ENCODE data around the gene WDR91. TPM values are rescaled to one million over a fixed set of nuclear protein-coding genes. Genes with fewer than 3 reads are reported as not detected.
A peak's percentile ranks its signal among the peaks of the same experiment; 100 is the strongest.

WDR91 gene
- total RNA-seq, 1 donor from 2014 or later = 23.1 TPM

GRCh38 chr7:135170274-135170997, 40.9 kb downstream of the WDR91 start, which contains the start of gene CYREN:
Gene CYREN, minus strand, starts transcription at chr7:135170707. Its CDS starts 1,785 bp downstream, at chr7:135168922.
- Mint-ChIP-seq H3K9me3 (ENCODE audit: low read depth) (no peaks in the 10 kb centered on the region), H3K27me3 (no peaks in the 10 kb centered on the region), H3K36me3 (ENCODE audit: insufficient read depth) (peaks cover 11% of the 10 kb centered on the region), H3K4me1 (ENCODE audit: low read depth) (peaks cover 25% of the 10 kb centered on the region), H3K4me3 (ENCODE audit: low read depth) (peak within 1 kb of the TSS; percentile 87), H3K27ac (peak within 1 kb of the TSS; percentile 95)
- TF ChIP-seq, protein P1, sequence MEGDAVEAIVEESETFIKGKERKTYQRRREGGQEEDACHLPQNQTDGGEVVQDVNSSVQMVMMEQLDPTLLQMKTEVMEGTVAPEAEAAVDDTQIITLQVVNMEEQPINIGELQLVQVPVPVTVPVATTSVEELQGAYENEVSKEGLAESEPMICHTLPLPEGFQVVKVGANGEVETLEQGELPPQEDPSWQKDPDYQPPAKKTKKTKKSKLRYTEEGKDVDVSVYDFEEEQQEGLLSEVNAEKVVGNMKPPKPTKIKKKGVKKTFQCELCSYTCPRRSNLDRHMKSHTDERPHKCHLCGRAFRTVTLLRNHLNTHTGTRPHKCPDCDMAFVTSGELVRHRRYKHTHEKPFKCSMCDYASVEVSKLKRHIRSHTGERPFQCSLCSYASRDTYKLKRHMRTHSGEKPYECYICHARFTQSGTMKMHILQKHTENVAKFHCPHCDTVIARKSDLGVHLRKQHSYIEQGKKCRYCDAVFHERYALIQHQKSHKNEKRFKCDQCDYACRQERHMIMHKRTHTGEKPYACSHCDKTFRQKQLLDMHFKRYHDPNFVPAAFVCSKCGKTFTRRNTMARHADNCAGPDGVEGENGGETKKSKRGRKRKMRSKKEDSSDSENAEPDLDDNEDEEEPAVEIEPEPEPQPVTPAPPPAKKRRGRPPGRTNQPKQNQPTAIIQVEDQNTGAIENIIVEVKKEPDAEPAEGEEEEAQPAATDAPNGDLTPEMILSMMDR (IDR thresholded peaks at IDR 0.05; ENCODE audit: unreplicated experiment) = peak; percentile 73
- peak; percentile 90 for DNase-seq (ENCODE audit: low spot score, unreplicated experiment)

DNA sequence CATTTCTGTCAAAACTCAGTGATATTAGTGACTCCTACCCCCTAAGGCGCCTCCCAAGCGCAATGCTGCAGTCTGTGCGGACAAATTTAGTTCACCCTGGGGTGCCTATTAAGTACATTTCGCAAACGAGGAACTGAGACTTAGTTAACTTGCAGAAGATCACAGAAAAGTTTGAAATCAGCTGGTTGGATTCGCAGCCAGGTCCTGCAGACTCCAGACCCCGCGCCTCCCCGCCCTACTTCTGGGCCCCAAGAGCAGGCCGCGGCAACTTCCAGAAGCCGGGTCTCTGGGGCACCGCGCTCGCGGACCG, 41.4 kb downstream of the WDR91 start:
- no peaks in the 10 kb centered on the region for H3K27me3 Mint-ChIP-seq
- peaks cover 25% of the 10 kb centered on the region for H3K4me1 Mint-ChIP-seq (ENCODE audit: low read depth)
- DNase-seq (ENCODE audit: low spot score, unreplicated experiment) = no peak
- peak overlapping the region; percentile 92 for H3K27ac Mint-ChIP-seq
- peak overlapping the region; percentile 87 for H3K4me3 Mint-ChIP-seq (ENCODE audit: low read depth)
- TF ChIP-seq, protein P1 (IDR thresholded peaks at IDR 0.05; ENCODE audit: unreplicated experiment) = no peak
- no peaks in the 10 kb centered on the region for H3K9me3 Mint-ChIP-seq (ENCODE audit: low read depth)
- peaks cover 14% of the 10 kb centered on the region for H3K36me3 Mint-ChIP-seq (ENCODE audit: insufficient read depth)

GRCh38 chr7:135169141-135169963, 42.0 kb downstream of the WDR91 start:
- Mint-ChIP-seq H3K27ac (peak overlapping the region; percentile 92), H3K9me3 (ENCODE audit: low read depth) (no peaks in the 10 kb centered on the region), H3K4me1 (ENCODE audit: low read depth) (peaks cover 25% of the 10 kb centered on the region), H3K27me3 (no peaks in the 10 kb centered on the region), H3K4me3 (ENCODE audit: low read depth) (peak overlapping the region; percentile 87), H3K36me3 (ENCODE audit: insufficient read depth) (peaks cover 14% of the 10 kb centered on the region)
- no peak for DNase-seq (ENCODE audit: low spot score, unreplicated experiment)
- TF ChIP-seq, protein P1 (IDR thresholded peaks at IDR 0.05; ENCODE audit: unreplicated experiment) = peak; percentile 55

DNA sequence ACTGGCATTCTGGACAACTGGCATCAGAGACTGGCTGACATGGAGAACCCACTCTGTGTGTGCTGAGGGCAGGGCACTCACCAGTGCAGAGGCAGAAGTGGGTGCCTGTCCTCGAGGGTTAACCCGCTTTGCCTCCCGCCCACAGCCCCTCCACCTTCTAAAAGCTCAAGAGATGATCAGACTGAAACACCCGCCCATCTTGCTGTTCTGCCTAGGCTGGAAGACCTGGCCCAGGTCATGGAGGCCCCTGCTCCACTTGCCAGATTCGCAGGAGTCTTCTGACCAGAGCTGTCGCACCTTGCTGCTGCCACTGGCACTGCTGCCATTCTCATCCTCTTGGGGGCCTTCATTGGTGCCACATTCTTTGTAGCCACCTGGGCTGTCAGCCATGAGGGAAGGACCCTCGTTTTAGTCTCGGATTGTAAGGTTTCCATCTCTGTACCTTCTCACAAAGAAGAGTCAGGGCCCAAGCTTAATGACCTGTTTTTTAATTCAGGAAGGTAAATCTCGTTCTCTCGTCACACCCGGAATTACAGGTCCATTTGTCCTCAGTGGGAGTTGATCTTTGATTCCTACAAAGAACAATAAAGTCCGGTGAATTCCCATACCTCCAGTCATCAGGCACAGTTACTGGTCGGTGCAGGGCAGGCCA, 42.7 kb downstream of the WDR91 start:
- peak overlapping the region; percentile 87 for H3K4me3 Mint-ChIP-seq (ENCODE audit: low read depth)
- H3K27ac Mint-ChIP-seq = peak overlapping the region; percentile 45
- peaks cover 18% of the 10 kb centered on the region for H3K36me3 Mint-ChIP-seq (ENCODE audit: insufficient read depth)
- H3K27me3 Mint-ChIP-seq = no peaks in the 10 kb centered on the region
- TF ChIP-seq, protein P1 (IDR thresholded peaks at IDR 0.05; ENCODE audit: unreplicated experiment) = no peak
- no peaks in the 10 kb centered on the region for H3K9me3 Mint-ChIP-seq (ENCODE audit: low read depth)
- peaks cover 25% of the 10 kb centered on the region for H3K4me1 Mint-ChIP-seq (ENCODE audit: low read depth)
- no peak for DNase-seq (ENCODE audit: low spot score, unreplicated experiment)

GRCh38 chr7:135168001-135168400, 43.3 kb downstream of the WDR91 start:
- peak overlapping the region; percentile 9 for H3K4me3 Mint-ChIP-seq (ENCODE audit: low read depth)
- peaks cover 25% of the 10 kb centered on the region for H3K4me1 Mint-ChIP-seq (ENCODE audit: low read depth)
- TF ChIP-seq, protein P1 (IDR thresholded peaks at IDR 0.05; ENCODE audit: unreplicated experiment) = no peak
- H3K27me3 Mint-ChIP-seq = no peaks in the 10 kb centered on the region
- DNase-seq (ENCODE audit: low spot score, unreplicated experiment) = no peak
- no peak overlapping the region for H3K27ac Mint-ChIP-seq
- peaks cover 19% of the 10 kb centered on the region for H3K36me3 Mint-ChIP-seq (ENCODE audit: insufficient read depth)
- H3K9me3 Mint-ChIP-seq (ENCODE audit: low read depth) = no peaks in the 10 kb centered on the region
